Suprapubic skin (tissue), 4 donors: Measurements from ENCODE around the gene CYP26C1.

Experiments used
- CTCF ChIP-seq, 2 donors: fragments of 200-600 bp in 1 of 2; fragments of 450-650 bp in 1 of 2; sonication (generic) in 1 of 2; IDR thresholded peaks; one replicate each; pipeline ENCODE4 v1.5.1; 2016 to 2019; ENCODE audit warnings: antibody characterized with exemption in 2 of 2, mild to moderate bottlenecking in 1 of 2, moderate library complexity in 1 of 2
- POLR2A ChIP-seq, 2 donors: fragments of 450-650 bp; IDR thresholded peaks; one replicate each; pipeline ENCODE4 v1.6.1; 2017; ENCODE audit warnings: antibody characterized with exemption in 2 of 2, mild to moderate bottlenecking in 2 of 2, moderate library complexity in 2 of 2
- POLR2AphosphoS5 ChIP-seq, 3 donors: sonication (generic); formaldehyde crosslinking; IDR thresholded peaks; one replicate each; pipeline ENCODE4 v1.6.1; 2017; ENCODE audit warnings: antibody characterized with exemption in 3 of 3

GRCh38 chr10:93115661-93116383 lies 55.2 kb downstream of the CYP26C1 start:
- TF ChIP-seq POLR2A (IDR thresholded peaks at IDR 0.05) (no peak), CTCF (IDR thresholded peaks at IDR 0.05) (peak in 1 of 2 donors; percentile 33), POLR2AphosphoS5 (IDR thresholded peaks at IDR 0.05) (no peak)
